ENCODE data around the gene CDC20. TPM values are rescaled to one million over a fixed set of nuclear protein-coding genes. Genes with fewer than 3 reads are reported as not detected.

The CDC20 gene
- total RNA-seq, 2 experiments from 2014 or later: 179 to 194 TPM

DNA sequence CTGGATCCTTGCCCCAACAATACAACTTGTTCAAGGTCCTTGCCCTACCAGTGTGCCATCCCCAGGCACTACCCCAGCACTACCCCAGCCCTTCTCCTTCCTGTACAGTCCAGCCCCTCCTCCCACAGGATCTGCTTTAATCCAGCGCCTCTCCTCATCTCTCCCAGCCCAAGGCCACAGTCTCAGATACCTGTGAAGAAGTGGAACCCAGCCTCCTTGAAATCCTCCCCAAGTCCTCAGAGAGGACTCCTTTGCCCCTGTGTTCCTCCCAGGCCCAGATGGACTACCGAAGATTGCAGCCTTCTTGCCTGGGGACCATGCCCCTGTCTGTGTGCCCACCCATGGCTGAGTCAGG, 6.5 kb upstream of the CDC20 start:
- no peaks in the 10 kb centered on the region for H3K9me3 Mint-ChIP-seq
- intact Hi-C loops (cut with micrococcal nuclease): no loop called here
- no peak overlapping the region for H3K4me3 Mint-ChIP-seq
- H3K27ac Mint-ChIP-seq: no peak overlapping the region
- CTCF ChIA-PET: no interaction called here
- peaks cover 6% of the 10 kb centered on the region for H3K4me1 Mint-ChIP-seq (ENCODE audit: low read depth)
- H3K36me3 Mint-ChIP-seq (ENCODE audit: low read depth): peaks cover 5% of the 10 kb centered on the region
- DNase-seq: no peak
- H3K27me3 Mint-ChIP-seq (ENCODE audit: low read depth): no peaks in the 10 kb centered on the region

GRCh38 chr1:43352881-43353280, 5.9 kb upstream of the CDC20 start:
- Mint-ChIP-seq H3K9me3 (no peaks in the 10 kb centered on the region), H3K4me3 (no peak overlapping the region), H3K4me1 (ENCODE audit: low read depth) (peaks cover 10% of the 10 kb centered on the region), H3K27ac (no peak overlapping the region), H3K27me3 (ENCODE audit: low read depth) (no peaks in the 10 kb centered on the region), H3K36me3 (ENCODE audit: low read depth) (peaks cover 5% of the 10 kb centered on the region)
- CTCF ChIA-PET: no interaction called here
- intact Hi-C loops (cut with micrococcal nuclease): no loop called here
- no peak for DNase-seq

- intact Hi-C loops (cut with micrococcal nuclease): no loop called here
- H3K27me3 Mint-ChIP-seq (ENCODE audit: low read depth): no peaks in the 10 kb centered on the region
- H3K4me1 Mint-ChIP-seq (ENCODE audit: low read depth): peaks cover 10% of the 10 kb centered on the region
- H3K9me3 Mint-ChIP-seq: no peaks in the 10 kb centered on the region
- no peak overlapping the region for H3K4me3 Mint-ChIP-seq
- H3K36me3 Mint-ChIP-seq (ENCODE audit: low read depth): peaks cover 10% of the 10 kb centered on the region
- DNase-seq: no peak
- no peak overlapping the region for H3K27ac Mint-ChIP-seq
- CTCF ChIA-PET: interaction anchor here (0.6 kb wide), 1 partner anchor 12 kb away, joined by 3 read pairs; no protein-coding TSS in a partner anchor
Measured at GRCh38 chr1:43354471-43354870, 4.3 kb upstream of the CDC20 start.

DNA sequence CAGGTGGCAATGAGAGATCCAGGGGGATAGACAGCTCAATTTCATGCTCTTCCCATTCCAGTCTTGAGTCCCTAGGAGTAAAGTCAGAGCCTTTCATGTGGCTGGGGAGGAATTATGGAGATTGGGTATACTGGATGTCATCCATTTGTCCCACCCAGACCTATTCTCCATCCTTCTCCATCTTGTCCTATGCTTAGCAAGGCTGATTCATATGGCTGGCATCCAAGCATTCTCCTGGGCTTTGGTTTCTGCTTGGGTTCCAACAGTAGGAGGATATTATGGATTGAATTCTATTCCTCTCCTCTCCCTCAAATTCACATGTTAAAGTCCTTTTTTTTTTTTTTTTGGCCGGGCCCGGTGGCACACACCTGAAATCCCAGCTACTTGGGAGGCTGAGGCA, 3.8 kb upstream of the CDC20 start:
- intact Hi-C loops (cut with micrococcal nuclease): no loop called here
- Mint-ChIP-seq H3K27me3 (ENCODE audit: low read depth) (no peaks in the 10 kb centered on the region), H3K36me3 (ENCODE audit: low read depth) (peaks cover 15% of the 10 kb centered on the region), H3K27ac (no peak overlapping the region), H3K9me3 (no peaks in the 10 kb centered on the region), H3K4me1 (ENCODE audit: low read depth) (peaks cover 10% of the 10 kb centered on the region), H3K4me3 (no peak overlapping the region)
- no peak for DNase-seq
- CTCF ChIA-PET: interaction anchor here (0.6 kb wide), 1 partner anchor 12 kb away, joined by 3 read pairs; no protein-coding TSS in a partner anchor

- peaks cover 29% of the 10 kb centered on the region for H3K4me1 Mint-ChIP-seq (ENCODE audit: low read depth)
- intact Hi-C loops (cut with micrococcal nuclease): no loop called here
- no peaks in the 10 kb centered on the region for H3K9me3 Mint-ChIP-seq
- peaks cover 38% of the 10 kb centered on the region for H3K36me3 Mint-ChIP-seq (ENCODE audit: low read depth)
- CTCF ChIA-PET: interaction anchor here (0.6 to 2.7 kb wide), 3 partner anchors 11 to 57 kb away, joined by 3 to 12 read pairs (median 6); partner anchors contain the start of gene ELOVL1
- H3K27ac Mint-ChIP-seq: no peak overlapping the region
- H3K27me3 Mint-ChIP-seq (ENCODE audit: low read depth): no peaks in the 10 kb centered on the region
- peak overlapping the region; percentile 94 for H3K4me3 Mint-ChIP-seq
- DNase-seq: no peak
Measured at GRCh38 chr1:43357251-43357650, 1.5 kb upstream of the CDC20 start.

GRCh38 chr1:43358121-43358745, 548 bp upstream of the CDC20 start:
- no peaks in the 10 kb centered on the region for H3K27me3 Mint-ChIP-seq (ENCODE audit: low read depth)
- intact Hi-C loops (cut with micrococcal nuclease): loop anchor here (1.0 to 2.0 kb wide), 9 partner anchors 10 to 591 kb away; partner anchors contain the start of genes C1orf50, CFAP57, EBNA1BP2 and ELOVL1
- CTCF ChIA-PET: interaction anchor here (0.6 to 2.7 kb wide), 7 partner anchors 10 to 690 kb away, joined by 3 to 12 read pairs (median 4); partner anchors contain the start of gene ELOVL1
- peak; percentile 56 for DNase-seq
- peak overlapping the region; percentile 85 for H3K27ac Mint-ChIP-seq
- peaks cover 42% of the 10 kb centered on the region for H3K36me3 Mint-ChIP-seq (ENCODE audit: low read depth)
- no peaks in the 10 kb centered on the region for H3K9me3 Mint-ChIP-seq
- H3K4me1 Mint-ChIP-seq (ENCODE audit: low read depth): peaks cover 29% of the 10 kb centered on the region
- H3K4me3 Mint-ChIP-seq: peak overlapping the region; percentile 94

DNA sequence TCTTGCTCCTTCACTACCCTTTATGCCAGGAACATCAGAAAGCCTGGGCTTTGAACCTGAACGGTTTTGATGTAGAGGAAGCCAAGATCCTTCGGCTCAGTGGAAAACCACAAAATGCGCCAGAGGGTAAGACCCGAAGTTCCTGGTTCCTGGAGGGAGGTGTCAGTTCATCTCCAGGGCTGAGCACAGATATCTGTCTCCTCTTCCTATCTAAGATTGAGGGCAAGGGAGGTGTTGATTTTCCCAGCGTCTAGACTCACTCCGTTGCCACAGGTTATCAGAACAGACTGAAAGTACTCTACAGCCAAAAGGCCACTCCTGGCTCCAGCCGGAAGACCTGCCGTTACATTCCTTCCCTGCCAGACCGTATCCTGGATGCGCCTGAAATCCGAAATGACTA, 915 bp downstream of the CDC20 start:
- H3K9me3 Mint-ChIP-seq: no peaks in the 10 kb centered on the region
- intact Hi-C loops (cut with micrococcal nuclease): loop anchor here (2.0 to 10.0 kb wide), 5 partner anchors 95 to 593 kb away; partner anchors contain the start of genes C1orf50, CFAP57, EBNA1BP2 and IPO13
- CTCF ChIA-PET: interaction anchor here (2.7 kb wide), 1 partner anchor 9 kb away, joined by 12 read pairs; the partner anchor contains the start of gene ELOVL1
- H3K36me3 Mint-ChIP-seq (ENCODE audit: low read depth): peaks cover 47% of the 10 kb centered on the region
- H3K27me3 Mint-ChIP-seq (ENCODE audit: low read depth): no peaks in the 10 kb centered on the region
- DNase-seq: no peak
- H3K27ac Mint-ChIP-seq: peak overlapping the region; percentile 28
- peaks cover 32% of the 10 kb centered on the region for H3K4me1 Mint-ChIP-seq (ENCODE audit: low read depth)
- H3K4me3 Mint-ChIP-seq: peak overlapping the region; percentile 94

GRCh38 chr1:43360616-43361015, 1.8 kb downstream of the CDC20 start:
- H3K4me1 Mint-ChIP-seq (ENCODE audit: low read depth): peaks cover 37% of the 10 kb centered on the region
- no peak for DNase-seq
- H3K27me3 Mint-ChIP-seq (ENCODE audit: low read depth): no peaks in the 10 kb centered on the region
- intact Hi-C loops (cut with micrococcal nuclease): loop anchor here (10.0 kb wide), 1 partner anchor 584 kb away; the partner anchor contains the start of gene IPO13
- H3K4me3 Mint-ChIP-seq: peak overlapping the region; percentile 94
- CTCF ChIA-PET: interaction anchor here (0.7 kb wide), 1 partner anchor 287 kb away, joined by 3 read pairs; no protein-coding TSS in a partner anchor
- no peak overlapping the region for H3K27ac Mint-ChIP-seq
- H3K9me3 Mint-ChIP-seq: no peaks in the 10 kb centered on the region
- H3K36me3 Mint-ChIP-seq (ENCODE audit: low read depth): peaks cover 49% of the 10 kb centered on the region

- Mint-ChIP-seq H3K9me3 (no peaks in the 10 kb centered on the region), H3K4me3 (no peak overlapping the region)
Measured at GRCh38 chr1:43363283-43363934, 4.6 kb downstream of the CDC20 start.

GRCh38 chr1:43363935-43364525, 5.2 kb downstream of the CDC20 start:
- no peaks in the 10 kb centered on the region for H3K27me3 Mint-ChIP-seq (ENCODE audit: low read depth)
- intact Hi-C loops (cut with micrococcal nuclease): loop anchor here (10.0 kb wide), 1 partner anchor 581 kb away; the partner anchor contains the start of gene IPO13
- H3K4me1 Mint-ChIP-seq (ENCODE audit: low read depth): peaks cover 55% of the 10 kb centered on the region
- H3K27ac Mint-ChIP-seq: no peak overlapping the region
- DNase-seq: no peak
- CTCF ChIA-PET: no interaction called here
- H3K9me3 Mint-ChIP-seq: no peaks in the 10 kb centered on the region
- peaks cover 56% of the 10 kb centered on the region for H3K36me3 Mint-ChIP-seq (ENCODE audit: low read depth)
- H3K4me3 Mint-ChIP-seq: no peak overlapping the region

More at GRCh38 chr1:43363283-43363934, 4.6 kb downstream of the CDC20 start:
- Mint-ChIP-seq H3K4me1 (ENCODE audit: low read depth) (peaks cover 50% of the 10 kb centered on the region), H3K36me3 (ENCODE audit: low read depth) (peaks cover 57% of the 10 kb centered on the region), H3K27me3 (ENCODE audit: low read depth) (no peaks in the 10 kb centered on the region), H3K27ac (no peak overlapping the region)
- no peak for DNase-seq
- intact Hi-C loops (cut with micrococcal nuclease): loop anchor here (10.0 kb wide), 1 partner anchor 581 kb away; the partner anchor contains the start of gene IPO13
- CTCF ChIA-PET: no interaction called here

GRCh38 chr1:43365678-43366077, 6.9 kb downstream of the CDC20 start:
- CTCF ChIA-PET: no interaction called here

DNA sequence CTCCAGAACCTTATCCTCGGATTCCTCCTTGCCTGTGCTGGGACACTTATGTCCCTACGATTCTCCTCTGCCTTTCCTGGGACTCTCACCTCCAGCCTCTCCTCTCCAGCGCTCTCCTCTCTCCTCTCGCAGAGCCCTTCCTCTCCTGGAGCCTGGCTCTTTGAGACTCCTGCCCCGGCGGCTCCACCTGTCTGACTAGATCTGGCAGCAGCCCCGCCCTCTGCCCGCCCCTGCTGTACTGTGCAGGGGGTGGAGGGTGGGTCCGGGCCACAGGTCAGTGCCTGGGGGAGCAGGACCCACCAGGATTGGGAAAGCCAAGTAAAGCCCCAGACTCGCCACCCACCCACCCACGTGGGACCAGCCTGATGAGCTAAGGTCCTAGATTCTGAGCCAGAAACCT, 7.4 kb downstream of the CDC20 start:
- H3K9me3 Mint-ChIP-seq: no peaks in the 10 kb centered on the region
- peak overlapping the region; percentile 88 for H3K4me3 Mint-ChIP-seq
- CTCF ChIA-PET: no interaction called here
- H3K27me3 Mint-ChIP-seq (ENCODE audit: low read depth): no peaks in the 10 kb centered on the region
- peaks cover 37% of the 10 kb centered on the region for H3K36me3 Mint-ChIP-seq (ENCODE audit: low read depth)
- intact Hi-C loops (cut with micrococcal nuclease): loop anchor here (5.0 to 10.0 kb wide), 2 partner anchors 409 to 579 kb away; partner anchors contain the start of genes IPO13 and SLC2A1
- H3K4me1 Mint-ChIP-seq (ENCODE audit: low read depth): peaks cover 41% of the 10 kb centered on the region
- peak overlapping the region; percentile 57 for H3K27ac Mint-ChIP-seq
- DNase-seq: no peak

More at GRCh38 chr1:43365678-43366077, 6.9 kb downstream of the CDC20 start:
- no peaks in the 10 kb centered on the region for H3K27me3 Mint-ChIP-seq (ENCODE audit: low read depth)
- DNase-seq: no peak
- H3K4me1 Mint-ChIP-seq (ENCODE audit: low read depth): peaks cover 46% of the 10 kb centered on the region
- H3K4me3 Mint-ChIP-seq: peak overlapping the region; percentile 88
- peaks cover 42% of the 10 kb centered on the region for H3K36me3 Mint-ChIP-seq (ENCODE audit: low read depth)
- peak overlapping the region; percentile 57 for H3K27ac Mint-ChIP-seq
- intact Hi-C loops (cut with micrococcal nuclease): loop anchor here (5.0 to 10.0 kb wide), 2 partner anchors 408 to 579 kb away; partner anchors contain the start of genes IPO13 and SLC2A1
- H3K9me3 Mint-ChIP-seq: no peaks in the 10 kb centered on the region

All from activated naive CD4-positive, alpha-beta T cell treated with anti-CD3 and anti-CD28 coated beads for 36 hours (primary cell).